Heart left ventricle (tissue), 13 donors: Measurements from ENCODE around the gene RNF121.

Experiments
- CTCF ChIP-seq, 12 donors: fragments of 200-600 bp; sonication (generic) in 4 of 12; IDR thresholded peaks; one replicate each; pipeline versions ENCODE4 v1.5.0 to v1.8.0; 2018 to 2022; ENCODE audit warnings: antibody characterized with exemption in 12 of 12, mild to moderate bottlenecking in 5 of 12
- POLR2A ChIP-seq, 2 donors: fragments of 450-650 bp; IDR thresholded peaks; one replicate each; pipeline ENCODE4 v1.6.1; 2017; ENCODE audit warnings: antibody characterized with exemption in 2 of 2, mild to moderate bottlenecking in 2 of 2, moderate library complexity in 2 of 2
- donor health status: ischemic (EF 13 %, LVEDD 7.1; RV severe dilation, severe dysfunction).
- donor health status: DM: no; HTN: yes; CAD: no.
- donor health status: DM: no; HTN: no; CAD: no.
- donor health status: ischemic (EF 25% LVEDD 6.9; RV normal size, moderate dysfunction).
- donor health status: ischemic (EF 25% LVEDD 5.7; RV mildly dilated, moderate dysfunction).
- donor health status: ischemic (EF 35%, LVEDD 5.7; RV mildly dilated, moderate dysfunction).
- donor health status: nonischemic (EF 11% LVEDD 7.7; RV severe dilation, severe dysfunction).
- donor health status: DM: yes; HTN: yes; CAD: no.
- donor health status: PGD.
- donor health status: ischemic (EF 29% LVEDD 5.4; RV normal size, mild dysfunction).
- donor health status: nonischemic (EF 23%, LVEDD 6.1; RV moderate dilation, normal function).

DNA sequence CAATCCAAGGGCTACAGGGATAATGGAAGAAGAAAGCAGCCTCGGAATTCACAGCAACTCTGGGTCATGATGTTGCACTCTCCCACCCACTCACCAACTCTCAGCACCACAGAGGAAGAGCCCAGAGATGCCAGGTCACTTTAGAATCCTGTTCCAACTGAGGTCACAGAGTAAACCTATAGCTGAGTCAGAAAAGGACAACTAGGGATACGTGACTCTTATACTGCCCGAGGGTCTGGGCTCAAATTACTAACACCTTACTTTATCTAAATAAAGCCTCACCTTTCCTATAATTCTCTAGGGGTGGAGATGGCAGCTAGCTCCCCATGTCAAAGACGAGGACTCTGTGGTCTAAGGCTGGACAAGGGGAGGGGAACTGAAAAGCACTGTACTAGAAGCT is 94.5 kb downstream of the RNF121 start:
- TF ChIP-seq CTCF (IDR thresholded peaks at IDR 0.05): no peak
- TF ChIP-seq POLR2A (IDR thresholded peaks at IDR 0.05): no peak
